ENCODE results near the gene CREB3L4. TPM values are rescaled to one million over a fixed set of nuclear protein-coding genes. Genes with fewer than 3 reads are reported as not detected.

Gene CREB3L4
- total and polyA plus RNA-seq, 2 of the 13 experiments (the other 11 are each of a cell fraction or from before 2014, with no cell fraction given) = 9.9 to 18.7 TPM

GRCh38 chr1:153922972-153923925, 44.5 kb upstream of the CREB3L4 start, which contains the start of gene GATAD2B (continued):
- no peak for TF ChIP-seq ZNF10 (CRISPR knock-in tag; IDR thresholded peaks at IDR 0.05; ENCODE audit: borderline replicate concordance, low read depth)
- TF ChIP-seq, protein P1, sequence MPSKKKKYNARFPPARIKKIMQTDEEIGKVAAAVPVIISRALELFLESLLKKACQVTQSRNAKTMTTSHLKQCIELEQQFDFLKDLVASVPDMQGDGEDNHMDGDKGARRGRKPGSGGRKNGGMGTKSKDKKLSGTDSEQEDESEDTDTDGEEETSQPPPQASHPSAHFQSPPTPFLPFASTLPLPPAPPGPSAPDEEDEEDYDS (CRISPR knock-in tag; IDR thresholded peaks at IDR 0.05) = peak; percentile 59; the same call in 1 of the 2 replicates
- TF ChIP-seq PITX1 (CRISPR knock-in tag; IDR thresholded peaks at IDR 0.05) = peak; percentile 13; the same call in 1 of the 2 replicates
- no peak for TF ChIP-seq ZNF75D (CRISPR knock-in tag; IDR thresholded peaks at IDR 0.05; ENCODE audit: borderline replicate concordance)
- TF ChIP-seq GATAD1 (CRISPR knock-in tag; IDR thresholded peaks at IDR 0.05) = peak; percentile 87
- peak; percentile 99 for TF ChIP-seq CBX2 (IDR thresholded peaks at IDR 0.05; ENCODE audit: low read depth, low read length)
- no peak for TF ChIP-seq CBX2 (CRISPR knock-in tag; IDR thresholded peaks at IDR 0.05; ENCODE audit: low read depth)
- TF ChIP-seq HNF1A (IDR thresholded peaks at IDR 0.05; ENCODE audit: low read depth) = peak; percentile 87
- peak; percentile 91 for TF ChIP-seq HNF1A (CRISPR knock-in tag; IDR thresholded peaks at IDR 0.05; ENCODE audit: borderline replicate concordance)
- TF ChIP-seq THYN1 (CRISPR knock-in tag; IDR thresholded peaks at IDR 0.05; ENCODE audit: borderline replicate concordance, low read depth) = no peak
- no peak for TF ChIP-seq SSRP1 (CRISPR knock-in tag; IDR thresholded peaks at IDR 0.05)
- TF ChIP-seq ZNF770 (CRISPR knock-in tag; IDR thresholded peaks at IDR 0.05) = 0 out of 2 replicates have a peak, but pooled peaks have one; percentile 21
- peak; percentile 87 for TF ChIP-seq HMGXB3 (CRISPR knock-in tag; IDR thresholded peaks at IDR 0.05; ENCODE audit: borderline replicate concordance)
- peak; percentile 90 for TF ChIP-seq ZBTB7B (CRISPR knock-in tag; IDR thresholded peaks at IDR 0.05)
- no peak for TF ChIP-seq ZNF484 (CRISPR knock-in tag; IDR thresholded peaks at IDR 0.05; ENCODE audit: borderline replicate concordance, low read depth)
- no peak for TF ChIP-seq NR3C1 (CRISPR knock-in tag; IDR thresholded peaks at IDR 0.05)
- no peak for TF ChIP-seq ZNF138 (CRISPR knock-in tag; IDR thresholded peaks at IDR 0.05; ENCODE audit: low read depth)

Measured in HepG2 (cell line).